ENCODE results near the gene CHST11. TPM values are rescaled to one million over a fixed set of nuclear protein-coding genes. Genes with fewer than 3 reads are reported as not detected.
A peak's percentile ranks its signal among the peaks of the same experiment; 100 is the strongest.

Gene CHST11
- total and polyA plus RNA-seq, 10 of the 15 experiments (the other 5 are each of a cell fraction or from before 2014, with no cell fraction given): 1.9 to 38.1 (median 17.2) TPM

- DNase-seq (ENCODE audit: low read depth, low spot score): no peak
- POLR2A ChIA-PET: interaction anchor here (2.2 kb wide), 1 partner anchor 26 kb away, joined by 7 read pairs; no protein-coding TSS in a partner anchor
- intact Hi-C loops (cut with micrococcal nuclease; ENCODE audit: unreplicated experiment): no loop called here
- Histone ChIP-seq H3K9me3 (replicated peaks; ENCODE audit: control insufficient read depth, insufficient read depth, low read length) (no peaks in the 10 kb centered on the region; the same call in 2 of the 3 replicates), H2AFZ (ENCODE audit: control insufficient read depth, low read depth, low read length) (no peak overlapping the region), H3K4me2 (ENCODE audit: control insufficient read depth, insufficient read depth) (peak overlapping the region; percentile 68), H3K4me1 (ENCODE audit: control insufficient read depth, insufficient read depth, low read length) (peaks cover 64% of the 10 kb centered on the region), H3K36me3 (ENCODE audit: control insufficient read depth in 2 of 2, insufficient read depth in 2 of 2, low read length in 1 of 2) (peaks cover 0 to 4% of the 10 kb centered on the region in 2 experiments; a peak in 2 of 4 replicates), H4K20me1 (ENCODE audit: control insufficient read depth, insufficient read depth) (no peaks in the 10 kb centered on the region), H3K9ac (ENCODE audit: control insufficient read depth, insufficient read depth, low read length) (no peak overlapping the region; the same call in 1 of the 2 replicates), H3K79me2 (ENCODE audit: control insufficient read depth, insufficient read depth, low read length) (peaks cover 13% of the 10 kb centered on the region), H3K27ac (ENCODE audit: control insufficient read depth, insufficient read depth) (peak overlapping the region; percentile 29; the same call in 1 of the 2 replicates), H3K27me3 (replicated peaks in 1 of 2; ENCODE audit: control insufficient read depth in 2 of 2, insufficient read depth in 2 of 2, low read length in 1 of 2) (no peaks in the 10 kb centered on the region), H3K4me3 (no peak overlapping the region)
- no TSS peak for BruUV-seq (replicated peaks)
- CTCF ChIA-PET: interaction anchor here (0.6 to 1.8 kb wide), 6 partner anchors 11 to 316 kb away, joined by 3 to 7 read pairs (median 3); no protein-coding TSS in a partner anchor
- TF ChIP-seq SMAD1 (IDR thresholded peaks at IDR 0.05; ENCODE audit: low read depth, partially characterized antibody): no peak
- TF ChIP-seq RUNX3 (IDR thresholded peaks at IDR 0.05; ENCODE audit: low read length): peak; percentile 35
- TF ChIP-seq ATF7 (IDR thresholded peaks at IDR 0.05; ENCODE audit: low read depth): peak; percentile 19; the same call in 1 of the 2 replicates
- TF ChIP-seq EED (IDR thresholded peaks at IDR 0.05; ENCODE audit: low read depth): 0 out of 2 replicates have a peak, but pooled peaks have one; percentile 34
- TF ChIP-seq STAT1 (conservative IDR thresholded peaks at IDR 0.05): no peak
- TF ChIP-seq TCF12 (IDR thresholded peaks at IDR 0.05; ENCODE audit: low read depth, low read length): no peak
- SMC1A ChIA-PET (ENCODE audit: uncharacterized antibody, unreplicated experiment): interaction anchor here (0.9 to 3.4 kb wide), 13 partner anchors 8 to 170 kb away, joined by 3 to 21 read pairs (median 4); no protein-coding TSS in a partner anchor
- 52% methylated on average over 10 of the region's 14 CpGs for WGBS (ENCODE audit: insufficient coverage, insufficient replicate concordance, low lambda C conversion rate, missing lambda C conversion rate)
- in situ Hi-C loops (cut with MboI): no loop called here
- RAD21 ChIA-PET (ENCODE audit: unreplicated experiment): interaction anchor here (0.9 to 2.5 kb wide), 8 partner anchors 11 to 357 kb away, joined by 3 to 10 read pairs (median 5); no protein-coding TSS in a partner anchor
- FAIRE-seq: no peak
- ATAC-seq: peak; percentile 18
Observed at GRCh38 chr12:104738776-104739642, 282.3 kb downstream of the CHST11 start.
